Activated CD8-positive, alpha-beta T cell treated with anti-CD3 and anti-CD28 coated beads for 36 hours (primary cell): ENCODE results near the gene BCAR3. TPM values are rescaled to one million over a fixed set of nuclear protein-coding genes. Genes with fewer than 3 reads are reported as not detected.
"Not testable (repeated sequence)": the region's sequence is repeated elsewhere in the genome, so short reads cannot be mapped to it uniquely, and the experiment has no call there.

ENCODE experiments used
- ATAC-seq: fragments of 200-7000 bp; cut with Tn5 transposase; one replicate; pipeline ENCODE4 v1.10.0; 2021; ENCODE audit warnings: mild to moderate bottlenecking, moderate library complexity
- CTCF ChIA-PET: fragments of 350-600 bp; sonication (Branson Sonifier 250); formaldehyde crosslinking; loops from one replicate; lab custom pipeline; 2021; ENCODE audit warnings: antibody characterized with exemption; lab: Charles Lee
- POLR2A ChIA-PET: fragments of 350-600 bp; sonication (Branson Sonifier 250); formaldehyde crosslinking; loops from one replicate; lab custom pipeline; 2021; ENCODE audit warnings: antibody characterized with exemption; lab: Charles Lee
- DNase-seq: peaks from one replicate; pipeline ENCODE4 v3.0.0-alpha.2; 2020
- H3K27ac Mint-ChIP-seq: one replicate; pipeline ENCODE4 v1.8.0; 2021; ENCODE audit warnings: mild to moderate bottlenecking, mixed read lengths
- H3K27me3 Mint-ChIP-seq: one replicate; pipeline ENCODE4 v1.8.0; 2021; ENCODE audit warnings: mixed read lengths
- H3K36me3 Mint-ChIP-seq: one replicate; pipeline ENCODE4 v1.8.0; 2021; ENCODE audit warnings: low read depth, mixed read lengths
- H3K4me1 Mint-ChIP-seq: one replicate; pipeline ENCODE4 v1.8.0; 2021; ENCODE audit warnings: low read depth, mixed read lengths
- H3K4me3 Mint-ChIP-seq: one replicate; pipeline ENCODE4 v1.8.0; 2021; ENCODE audit warnings: mild to moderate bottlenecking, moderate library complexity, mixed read lengths
- H3K9me3 Mint-ChIP-seq: one replicate; pipeline ENCODE4 v1.8.0; 2021; ENCODE audit warnings: mixed read lengths
- intact Hi-C: fragments of 100-400 bp; cut with micrococcal nuclease; formaldehyde crosslinking; loops from one replicate; pipeline ENCODE4 v1.10.0; 2022
- total RNA-seq, 2 experiments: library from RNA; stranded (reverse); gene quantifications; one replicate each; pipeline ENCODE4 v1.2.3, GENCODE V29; 2021
- TF ChIP-seq, protein P1 (sequence below): fragments of 200-600 bp; IDR thresholded peaks from one replicate; pipeline ENCODE4 v1.8.0; 2022; ENCODE audit warnings: antibody characterized with exemption, mild to moderate bottlenecking

Gene BCAR3
- total RNA-seq, 2 experiments from 2014 or later, result 0.51 to 0.70 TPM

GRCh38 chr1:93554883-93555872 is 126.5 kb downstream of the BCAR3 start:
- no peak overlapping the region for H3K4me3 Mint-ChIP-seq
- ATAC-seq, result no peak
- peaks cover 8% of the 10 kb centered on the region for H3K4me1 Mint-ChIP-seq
- CTCF ChIA-PET, result interaction anchor here (0.8 kb wide), 1 partner anchor 8 kb away, joined by 3 read pairs; no protein-coding TSS in a partner anchor
- peaks cover 15% of the 10 kb centered on the region for H3K27me3 Mint-ChIP-seq
- H3K27ac Mint-ChIP-seq, result no peak overlapping the region
- no peak for DNase-seq
- POLR2A ChIA-PET, result no interaction called here
- no peaks in the 10 kb centered on the region for H3K9me3 Mint-ChIP-seq
- H3K36me3 Mint-ChIP-seq, result no peaks in the 10 kb centered on the region
- TF ChIP-seq, protein P1, sequence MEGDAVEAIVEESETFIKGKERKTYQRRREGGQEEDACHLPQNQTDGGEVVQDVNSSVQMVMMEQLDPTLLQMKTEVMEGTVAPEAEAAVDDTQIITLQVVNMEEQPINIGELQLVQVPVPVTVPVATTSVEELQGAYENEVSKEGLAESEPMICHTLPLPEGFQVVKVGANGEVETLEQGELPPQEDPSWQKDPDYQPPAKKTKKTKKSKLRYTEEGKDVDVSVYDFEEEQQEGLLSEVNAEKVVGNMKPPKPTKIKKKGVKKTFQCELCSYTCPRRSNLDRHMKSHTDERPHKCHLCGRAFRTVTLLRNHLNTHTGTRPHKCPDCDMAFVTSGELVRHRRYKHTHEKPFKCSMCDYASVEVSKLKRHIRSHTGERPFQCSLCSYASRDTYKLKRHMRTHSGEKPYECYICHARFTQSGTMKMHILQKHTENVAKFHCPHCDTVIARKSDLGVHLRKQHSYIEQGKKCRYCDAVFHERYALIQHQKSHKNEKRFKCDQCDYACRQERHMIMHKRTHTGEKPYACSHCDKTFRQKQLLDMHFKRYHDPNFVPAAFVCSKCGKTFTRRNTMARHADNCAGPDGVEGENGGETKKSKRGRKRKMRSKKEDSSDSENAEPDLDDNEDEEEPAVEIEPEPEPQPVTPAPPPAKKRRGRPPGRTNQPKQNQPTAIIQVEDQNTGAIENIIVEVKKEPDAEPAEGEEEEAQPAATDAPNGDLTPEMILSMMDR, result no peak
- intact Hi-C loops, result no loop called here

- POLR2A ChIA-PET, H3K27ac Mint-ChIP-seq, H3K9me3 Mint-ChIP-seq, H3K4me3 Mint-ChIP-seq, CTCF ChIA-PET, ATAC-seq, H3K4me1 Mint-ChIP-seq, H3K36me3 Mint-ChIP-seq, intact Hi-C loops, DNase-seq: not testable (repeated sequence)
- H3K27me3 Mint-ChIP-seq, result peaks cover 15% of the 10 kb centered on the region
Measured at GRCh38 chr1:93553886-93554490, 127.6 kb downstream of the BCAR3 start.

- no peak for DNase-seq
- CTCF ChIA-PET, result interaction anchor here (0.9 to 1.1 kb wide), 3 partner anchors 14 to 63 kb away, joined by 3 read pairs; no protein-coding TSS in a partner anchor
- POLR2A ChIA-PET, result interaction anchor here (0.6 kb wide), 1 partner anchor 1754 kb away, joined by 3 read pairs; no protein-coding TSS in a partner anchor
Measured at GRCh38 chr1:93552741-93553455, 128.7 kb downstream of the BCAR3 start.

GRCh38 chr1:93549811-93550210 is 131.8 kb downstream of the BCAR3 start:
- H3K27me3 Mint-ChIP-seq, result peaks cover 10% of the 10 kb centered on the region

More at GRCh38 chr1:93552741-93553455, 128.7 kb downstream of the BCAR3 start:
- intact Hi-C loops, result no loop called here
- TF ChIP-seq, protein P1, result no peak
- Mint-ChIP-seq H3K4me3 (no peak overlapping the region), H3K27ac (no peak overlapping the region), H3K4me1 (peaks cover 8% of the 10 kb centered on the region), H3K36me3 (no peaks in the 10 kb centered on the region), H3K27me3 (peaks cover 11% of the 10 kb centered on the region), H3K9me3 (no peaks in the 10 kb centered on the region)
- ATAC-seq, result no peak

GRCh38 chr1:93549131-93549530 is 132.5 kb downstream of the BCAR3 start:
- CTCF ChIA-PET, result no interaction called here

More at GRCh38 chr1:93549811-93550210, 131.8 kb downstream of the BCAR3 start:
- H3K9me3 Mint-ChIP-seq, result no peaks in the 10 kb centered on the region
- H3K4me1 Mint-ChIP-seq, result peaks cover 3% of the 10 kb centered on the region
- TF ChIP-seq, protein P1, result no peak
- ATAC-seq, result no peak
- no peaks in the 10 kb centered on the region for H3K36me3 Mint-ChIP-seq
- H3K4me3 Mint-ChIP-seq, result no peak overlapping the region
- intact Hi-C loops, result no loop called here
- ChIA-PET CTCF (no interaction called here), POLR2A (no interaction called here)
- no peak overlapping the region for H3K27ac Mint-ChIP-seq
- DNase-seq, result no peak

More at GRCh38 chr1:93549131-93549530, 132.5 kb downstream of the BCAR3 start:
- ATAC-seq (no peak), DNase-seq (no peak)
- Mint-ChIP-seq H3K9me3 (no peaks in the 10 kb centered on the region), H3K4me1 (no peaks in the 10 kb centered on the region), H3K4me3 (no peak overlapping the region), H3K36me3 (no peaks in the 10 kb centered on the region), H3K27ac (no peak overlapping the region), H3K27me3 (peaks cover 8% of the 10 kb centered on the region)
- TF ChIP-seq, protein P1, result no peak
- intact Hi-C loops, result no loop called here
- POLR2A ChIA-PET, result no interaction called here
